Inflammatory macrophage treated with lipopolysaccharide for 1 hour (primary cell): ENCODE measurements around the gene PRKCB.
A peak's percentile ranks its signal among the peaks of the same experiment; 100 is the strongest.

Experiments
- DNase-seq, 2 donors: peaks; one replicate each; pipeline ENCODE4 v3.0.0-alpha.2; 2020 to 2022

The PRKCB gene

GRCh38 chr16:23836404-23837311, 875 bp downstream of the PRKCB start:
- peak in 1 of 2 donors; percentile 36 for DNase-seq

GRCh38 chr16:23837553-23838308, 1.9 kb downstream of the PRKCB start:
- DNase-seq = no peak

- no peak for DNase-seq
Measured at GRCh38 chr16:23838485-23839142, 2.8 kb downstream of the PRKCB start.

GRCh38 chr16:23840310-23840709, 4.5 kb downstream of the PRKCB start:
- no peak for DNase-seq

GRCh38 chr16:23842137-23842600, 6.4 kb downstream of the PRKCB start:
- DNase-seq = no peak

GRCh38 chr16:23843143-23843542, 7.4 kb downstream of the PRKCB start:
- no peak for DNase-seq

- DNase-seq = no peak
Measured at GRCh38 chr16:23847251-23847650, 11.5 kb downstream of the PRKCB start.

DNA sequence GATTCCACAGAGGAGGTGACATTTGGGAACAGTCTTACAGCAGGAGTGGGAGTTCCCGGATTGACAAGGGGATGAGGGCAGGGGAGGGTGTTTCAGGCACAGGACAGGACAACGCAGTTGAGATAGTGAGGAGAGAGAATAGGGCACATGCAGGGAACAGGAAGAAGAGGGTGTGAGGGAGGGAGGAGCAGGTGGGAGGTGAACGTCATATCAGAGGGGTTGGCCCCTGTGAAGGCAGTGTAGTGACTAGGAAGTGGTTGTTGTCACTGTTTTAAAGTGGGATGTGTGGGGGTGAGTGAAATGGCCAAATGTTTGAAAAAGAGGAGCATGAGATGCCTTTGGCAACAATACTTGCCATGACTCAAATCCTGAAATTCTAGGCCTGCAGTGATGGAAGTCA, 12.2 kb downstream of the PRKCB start:
- peak; percentile 76 to 95 for DNase-seq

DNA sequence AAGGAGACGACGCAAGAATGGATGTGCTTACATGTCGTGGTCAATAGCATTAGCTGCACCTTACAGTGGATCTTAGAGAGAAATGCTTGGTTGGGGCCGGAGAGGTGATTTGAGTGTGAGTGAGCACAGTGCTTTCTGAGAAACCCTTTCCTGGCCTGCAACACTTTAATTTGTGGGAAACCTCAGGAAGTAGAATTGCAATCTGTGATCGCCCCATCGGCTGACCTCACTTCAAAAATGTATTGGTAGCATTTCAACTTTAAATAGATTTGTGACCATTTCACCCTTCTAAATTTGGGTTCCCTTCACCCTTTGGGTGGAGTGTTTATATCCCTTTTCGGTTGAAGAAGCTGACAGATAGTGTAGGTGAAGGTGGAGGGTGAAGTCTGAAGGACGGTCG, 13.2 kb downstream of the PRKCB start:
- no peak for DNase-seq

DNA sequence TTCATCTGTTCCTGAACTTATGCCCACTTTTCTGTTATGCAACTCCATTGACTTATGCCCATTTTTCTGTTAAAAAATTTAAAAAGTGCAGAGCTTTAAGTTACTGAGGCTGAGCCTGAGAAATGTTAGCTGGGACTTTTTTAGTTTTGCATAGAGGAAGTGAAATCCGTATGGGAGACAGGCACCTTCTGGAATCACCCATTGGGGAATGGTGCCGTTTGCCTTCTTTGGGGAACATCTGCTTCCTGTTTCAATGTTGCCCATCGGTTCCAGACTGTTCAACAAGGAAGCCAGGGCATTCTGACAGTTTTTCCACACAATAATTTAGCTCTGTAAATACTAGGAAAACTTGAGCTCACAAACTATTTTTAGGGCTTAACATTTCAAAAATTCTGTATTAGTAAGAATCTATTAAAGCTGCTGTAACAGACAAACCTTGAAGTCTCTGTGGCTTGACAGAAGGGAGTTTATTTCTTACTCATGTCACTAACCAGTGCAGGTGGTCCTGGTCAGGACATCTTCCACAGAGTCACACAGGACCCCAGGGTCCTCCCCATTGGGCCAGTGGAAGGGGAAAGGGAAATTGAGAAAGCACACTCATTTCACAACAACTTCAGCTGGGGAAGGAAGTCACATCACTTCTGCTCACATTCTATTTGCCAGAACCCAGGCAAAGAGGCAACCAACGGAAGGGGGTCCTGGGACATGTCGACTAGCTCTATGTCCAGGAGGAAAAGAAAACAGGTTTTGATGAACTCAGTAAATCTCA, 17.2 kb downstream of the PRKCB start:
- DNase-seq = peak; percentile 47 to 74

GRCh38 chr16:23855010-23855409, 19.2 kb downstream of the PRKCB start:
- peak in 1 of 2 donors; percentile 38 for DNase-seq

DNA sequence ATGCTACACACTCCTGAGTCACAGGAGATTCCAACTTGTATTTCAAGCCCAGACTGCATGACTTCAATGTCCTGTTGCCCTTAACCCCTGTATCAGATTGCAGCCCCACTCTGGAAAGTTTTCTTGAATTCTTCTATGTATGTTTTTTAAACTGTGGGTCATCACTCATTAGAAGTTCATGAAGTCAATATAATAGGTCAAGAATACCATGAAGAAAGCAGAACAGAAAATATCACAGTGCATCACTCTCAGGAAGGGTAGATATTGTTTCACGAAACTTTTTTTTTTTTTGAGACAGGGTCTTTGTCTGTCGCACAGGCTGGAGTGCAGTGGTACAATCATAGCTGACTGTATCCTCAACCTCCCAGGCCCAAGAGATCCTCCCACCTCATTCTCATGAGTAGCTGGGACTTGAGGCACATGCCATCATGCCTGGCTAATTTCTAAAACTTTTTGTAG, 20.5 kb downstream of the PRKCB start:
- peak in 1 of 2 donors; percentile 55 for DNase-seq

DNA sequence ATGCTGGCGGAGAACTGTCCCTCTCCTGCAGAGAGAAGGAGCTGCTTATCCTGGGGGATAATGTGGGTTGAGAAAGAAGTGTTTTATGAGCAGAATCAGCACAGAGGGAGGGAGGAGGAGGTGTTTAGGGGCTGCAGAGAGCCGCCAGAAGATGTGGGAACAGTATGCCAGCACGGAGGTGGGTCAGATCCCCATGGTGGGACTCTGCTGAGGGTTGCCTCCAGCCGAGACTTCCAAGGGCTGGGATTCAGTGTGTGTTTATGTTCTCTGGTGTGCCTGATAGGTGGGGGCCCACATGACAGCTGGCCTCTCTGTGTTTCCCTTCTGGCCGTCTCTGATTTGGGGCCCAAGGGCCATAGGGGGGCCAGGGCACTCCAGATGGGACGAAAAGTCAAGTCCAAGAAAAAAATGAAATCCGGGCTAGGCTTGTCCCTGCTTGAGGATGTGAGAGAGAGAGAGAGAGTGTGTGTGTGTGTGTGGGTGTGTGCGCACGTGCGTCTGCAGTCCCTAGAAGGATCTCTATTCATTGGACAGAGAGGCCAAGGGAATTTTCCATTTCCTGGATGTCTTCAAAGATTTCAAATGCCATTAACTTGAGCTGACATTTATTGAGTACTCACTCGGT, 21.6 kb downstream of the PRKCB start:
- peak in 1 of 2 donors; percentile 40 for DNase-seq

GRCh38 chr16:23857881-23858269, 22.1 kb downstream of the PRKCB start:
- peak in 1 of 2 donors; percentile 46 for DNase-seq

- DNase-seq = peak; percentile 81 to 95
Measured at GRCh38 chr16:23858542-23858941, 22.8 kb downstream of the PRKCB start.

GRCh38 chr16:23859713-23860269, 24.0 kb downstream of the PRKCB start:
- DNase-seq = peak in 1 of 2 donors; percentile 51

DNA sequence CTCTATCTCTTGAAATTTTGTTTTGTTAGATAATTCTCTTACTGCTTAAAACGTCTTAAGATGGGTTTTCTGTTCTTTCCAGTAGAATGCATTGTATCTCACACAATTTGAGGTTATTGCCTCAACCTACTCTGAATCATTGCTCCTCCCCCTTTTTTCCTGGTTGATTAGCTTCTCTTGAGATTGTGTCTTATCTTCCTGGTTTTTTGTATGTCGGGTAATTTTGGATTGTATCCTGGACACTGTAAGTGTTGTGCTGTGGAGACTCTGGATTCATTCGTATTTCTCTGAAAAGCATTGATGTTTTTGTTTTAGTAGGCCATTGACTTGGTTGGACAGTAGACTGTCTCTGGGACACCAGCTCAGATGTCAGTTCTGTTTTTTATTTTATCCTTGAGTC, 26.1 kb downstream of the PRKCB start:
- no peak for DNase-seq

- no peak for DNase-seq
Measured at GRCh38 chr16:23862556-23862955, 26.8 kb downstream of the PRKCB start.

- DNase-seq = peak; percentile 63 to 75
Measured at GRCh38 chr16:23863511-23864422, 28.0 kb downstream of the PRKCB start.

DNA sequence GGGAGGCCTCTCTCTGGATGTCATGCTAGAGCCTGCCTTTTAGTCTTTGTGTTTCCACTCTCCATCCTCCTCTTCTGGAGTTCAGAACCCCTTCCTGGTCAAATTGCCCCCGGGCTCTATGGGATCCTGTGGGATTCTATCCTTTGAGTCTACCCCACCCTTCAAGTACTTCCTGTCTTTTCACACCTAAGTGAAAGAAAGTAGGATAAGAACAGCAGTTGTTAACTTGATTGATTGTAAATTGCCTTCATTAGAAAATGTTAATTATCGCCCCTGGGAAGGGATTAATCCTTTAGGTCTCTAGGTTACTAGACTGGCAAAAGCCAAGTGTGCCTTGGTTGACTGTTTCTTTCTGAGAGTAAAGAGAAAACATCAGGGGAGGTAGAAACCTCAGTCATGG, 30.1 kb downstream of the PRKCB start:
- no peak for DNase-seq
